ENCODE results near the gene PPM1H.

Gene PPM1H

DNA sequence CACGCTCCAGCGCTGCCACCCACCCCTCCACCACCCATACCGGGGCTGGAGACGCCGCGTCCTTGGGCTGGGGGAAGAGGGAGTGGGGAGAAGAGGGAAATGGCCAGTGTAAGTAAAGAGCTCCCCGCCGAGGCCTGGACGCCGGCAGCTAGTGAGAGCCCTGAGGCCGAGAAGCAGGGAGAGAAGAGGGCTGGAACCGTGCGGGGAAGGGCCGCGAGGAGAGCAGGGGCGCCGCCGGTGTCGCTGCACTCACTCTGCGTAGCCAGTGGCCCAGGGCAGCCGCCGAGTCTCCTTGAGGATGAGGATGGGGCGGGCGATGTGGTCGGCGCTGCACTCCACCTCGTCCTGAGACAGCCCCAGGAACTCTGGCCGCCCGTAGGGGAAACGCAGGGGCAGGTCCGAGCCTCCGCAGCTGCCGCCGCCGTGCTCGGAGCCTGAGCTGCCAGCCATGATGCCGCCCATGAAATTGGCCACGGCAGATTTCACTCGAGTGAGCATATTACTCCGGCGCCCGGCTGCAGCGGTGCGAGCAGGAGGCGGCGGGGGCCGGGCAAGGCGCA, 631 bp downstream of the PPM1H start (continued):
- peak; percentile 67 for TF ChIP-seq PATZ1 (tag by site-specific recombination; IDR thresholded peaks at IDR 0.05)
- TF ChIP-seq ZNF777 (tag by site-specific recombination; IDR thresholded peaks at IDR 0.05; ENCODE audit: borderline replicate concordance), result peak; percentile 56; the same call in 1 of the 2 replicates
- peak; percentile 55 for TF ChIP-seq ZBTB20 (tag by site-specific recombination; IDR thresholded peaks at IDR 0.05)
- TF ChIP-seq ZSCAN30 (tag by site-specific recombination; IDR thresholded peaks at IDR 0.05), result peak; percentile 13; the same call in 1 of the 2 replicates
- TF ChIP-seq MYNN (tag by site-specific recombination; IDR thresholded peaks at IDR 0.05; ENCODE audit: borderline replicate concordance), result no peak
- TF ChIP-seq REPIN1 (tag by site-specific recombination; IDR thresholded peaks at IDR 0.05; ENCODE audit: low read depth), result no peak
- TF ChIP-seq ZNF112 (tag by site-specific recombination; IDR thresholded peaks at IDR 0.05), result no peak
- TF ChIP-seq KLF7 (tag by site-specific recombination; IDR thresholded peaks at IDR 0.05; ENCODE audit: borderline replicate concordance), result no peak
- TF ChIP-seq, protein P1, sequence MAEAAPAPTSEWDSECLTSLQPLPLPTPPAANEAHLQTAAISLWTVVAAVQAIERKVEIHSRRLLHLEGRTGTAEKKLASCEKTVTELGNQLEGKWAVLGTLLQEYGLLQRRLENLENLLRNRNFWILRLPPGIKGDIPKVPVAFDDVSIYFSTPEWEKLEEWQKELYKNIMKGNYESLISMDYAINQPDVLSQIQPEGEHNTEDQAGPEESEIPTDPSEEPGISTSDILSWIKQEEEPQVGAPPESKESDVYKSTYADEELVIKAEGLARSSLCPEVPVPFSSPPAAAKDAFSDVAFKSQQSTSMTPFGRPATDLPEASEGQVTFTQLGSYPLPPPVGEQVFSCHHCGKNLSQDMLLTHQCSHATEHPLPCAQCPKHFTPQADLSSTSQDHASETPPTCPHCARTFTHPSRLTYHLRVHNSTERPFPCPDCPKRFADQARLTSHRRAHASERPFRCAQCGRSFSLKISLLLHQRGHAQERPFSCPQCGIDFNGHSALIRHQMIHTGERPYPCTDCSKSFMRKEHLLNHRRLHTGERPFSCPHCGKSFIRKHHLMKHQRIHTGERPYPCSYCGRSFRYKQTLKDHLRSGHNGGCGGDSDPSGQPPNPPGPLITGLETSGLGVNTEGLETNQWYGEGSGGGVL (tag by site-specific recombination; IDR thresholded peaks at IDR 0.05), result 0 out of 2 replicates have a peak, but pooled peaks have one; percentile 6
- TF ChIP-seq ZNF174 (tag by site-specific recombination; IDR thresholded peaks at IDR 0.05), result no peak
- no peak for TF ChIP-seq ZNF266 (tag by site-specific recombination; IDR thresholded peaks at IDR 0.05; ENCODE audit: low read depth)
- peak; percentile 25; the same call in 1 of the 2 replicates for TF ChIP-seq PRDM1 (tag by site-specific recombination; IDR thresholded peaks at IDR 0.05)
- 0 out of 2 replicates have a peak, but pooled peaks have one; percentile 53 for TF ChIP-seq ZFP37 (tag by site-specific recombination; IDR thresholded peaks at IDR 0.05)
- peak; percentile 57 for TF ChIP-seq ZNF2 (tag by site-specific recombination; IDR thresholded peaks at IDR 0.05)
- TF ChIP-seq KLF8 (tag by site-specific recombination; IDR thresholded peaks at IDR 0.05), result peak; percentile 45; the same call in 1 of the 2 replicates
- TF ChIP-seq GLI2 (tag by site-specific recombination; IDR thresholded peaks at IDR 0.05; ENCODE audit: borderline replicate concordance, low read depth), result no peak
- TF ChIP-seq ZNF791 (tag by site-specific recombination; IDR thresholded peaks at IDR 0.05), result no peak
- peak; percentile 48 for TF ChIP-seq ZNF600 (tag by site-specific recombination; IDR thresholded peaks at IDR 0.05)
- TF ChIP-seq ZNF133 (tag by site-specific recombination; IDR thresholded peaks at IDR 0.05), result no peak
- TF ChIP-seq ZNF76 (tag by site-specific recombination; IDR thresholded peaks at IDR 0.05; ENCODE audit: borderline replicate concordance, low read depth), result 0 out of 2 replicates have a peak, but pooled peaks have one; percentile 22
- peak; percentile 52; the same call in 1 of the 2 replicates for TF ChIP-seq GLIS2 (tag by site-specific recombination; IDR thresholded peaks at IDR 0.05)
- peak; percentile 40 for TF ChIP-seq ZNF335 (tag by site-specific recombination; conservative IDR thresholded peaks at IDR 0.05)
- TF ChIP-seq, protein P2, sequence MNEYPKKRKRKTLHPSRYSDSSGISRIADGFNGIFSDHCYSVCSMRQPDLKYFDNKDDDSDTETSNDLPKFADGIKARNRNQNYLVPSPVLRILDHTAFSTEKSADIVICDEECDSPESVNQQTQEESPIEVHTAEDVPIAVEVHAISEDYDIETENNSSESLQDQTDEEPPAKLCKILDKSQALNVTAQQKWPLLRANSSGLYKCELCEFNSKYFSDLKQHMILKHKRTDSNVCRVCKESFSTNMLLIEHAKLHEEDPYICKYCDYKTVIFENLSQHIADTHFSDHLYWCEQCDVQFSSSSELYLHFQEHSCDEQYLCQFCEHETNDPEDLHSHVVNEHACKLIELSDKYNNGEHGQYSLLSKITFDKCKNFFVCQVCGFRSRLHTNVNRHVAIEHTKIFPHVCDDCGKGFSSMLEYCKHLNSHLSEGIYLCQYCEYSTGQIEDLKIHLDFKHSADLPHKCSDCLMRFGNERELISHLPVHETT (tag by site-specific recombination; IDR thresholded peaks at IDR 0.05), result no peak
- no peak for TF ChIP-seq MEIS1 (CRISPR knock-in tag; IDR thresholded peaks at IDR 0.05; ENCODE audit: borderline replicate concordance)
- TF ChIP-seq ZNF341 (tag by site-specific recombination; IDR thresholded peaks at IDR 0.05; ENCODE audit: low read depth), result peak; percentile 91
- TF ChIP-seq ZNF560 (tag by site-specific recombination; IDR thresholded peaks at IDR 0.05; ENCODE audit: borderline replicate concordance), result no peak
- no peak for TF ChIP-seq KLF1 (tag by site-specific recombination; IDR thresholded peaks at IDR 0.05)
- no peak for TF ChIP-seq FEZF1 (tag by site-specific recombination; IDR thresholded peaks at IDR 0.05)
- TF ChIP-seq ZNF555 (tag by site-specific recombination; conservative IDR thresholded peaks at IDR 0.05), result no peak
- no peak for TF ChIP-seq ZNF221 (tag by site-specific recombination; IDR thresholded peaks at IDR 0.05; ENCODE audit: borderline replicate concordance)
- TF ChIP-seq, protein P3, sequence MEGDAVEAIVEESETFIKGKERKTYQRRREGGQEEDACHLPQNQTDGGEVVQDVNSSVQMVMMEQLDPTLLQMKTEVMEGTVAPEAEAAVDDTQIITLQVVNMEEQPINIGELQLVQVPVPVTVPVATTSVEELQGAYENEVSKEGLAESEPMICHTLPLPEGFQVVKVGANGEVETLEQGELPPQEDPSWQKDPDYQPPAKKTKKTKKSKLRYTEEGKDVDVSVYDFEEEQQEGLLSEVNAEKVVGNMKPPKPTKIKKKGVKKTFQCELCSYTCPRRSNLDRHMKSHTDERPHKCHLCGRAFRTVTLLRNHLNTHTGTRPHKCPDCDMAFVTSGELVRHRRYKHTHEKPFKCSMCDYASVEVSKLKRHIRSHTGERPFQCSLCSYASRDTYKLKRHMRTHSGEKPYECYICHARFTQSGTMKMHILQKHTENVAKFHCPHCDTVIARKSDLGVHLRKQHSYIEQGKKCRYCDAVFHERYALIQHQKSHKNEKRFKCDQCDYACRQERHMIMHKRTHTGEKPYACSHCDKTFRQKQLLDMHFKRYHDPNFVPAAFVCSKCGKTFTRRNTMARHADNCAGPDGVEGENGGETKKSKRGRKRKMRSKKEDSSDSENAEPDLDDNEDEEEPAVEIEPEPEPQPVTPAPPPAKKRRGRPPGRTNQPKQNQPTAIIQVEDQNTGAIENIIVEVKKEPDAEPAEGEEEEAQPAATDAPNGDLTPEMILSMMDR (tag by site-specific recombination; IDR thresholded peaks at IDR 0.05), result peak; percentile 96
- TF ChIP-seq MZF1 (tag by site-specific recombination; IDR thresholded peaks at IDR 0.05; ENCODE audit: borderline replicate concordance), result no peak
- TF ChIP-seq, protein P4, sequence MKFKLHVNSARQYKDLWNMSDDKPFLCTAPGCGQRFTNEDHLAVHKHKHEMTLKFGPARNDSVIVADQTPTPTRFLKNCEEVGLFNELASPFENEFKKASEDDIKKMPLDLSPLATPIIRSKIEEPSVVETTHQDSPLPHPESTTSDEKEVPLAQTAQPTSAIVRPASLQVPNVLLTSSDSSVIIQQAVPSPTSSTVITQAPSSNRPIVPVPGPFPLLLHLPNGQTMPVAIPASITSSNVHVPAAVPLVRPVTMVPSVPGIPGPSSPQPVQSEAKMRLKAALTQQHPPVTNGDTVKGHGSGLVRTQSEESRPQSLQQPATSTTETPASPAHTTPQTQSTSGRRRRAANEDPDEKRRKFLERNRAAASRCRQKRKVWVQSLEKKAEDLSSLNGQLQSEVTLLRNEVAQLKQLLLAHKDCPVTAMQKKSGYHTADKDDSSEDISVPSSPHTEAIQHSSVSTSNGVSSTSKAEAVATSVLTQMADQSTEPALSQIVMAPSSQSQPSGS (tag by site-specific recombination; IDR thresholded peaks at IDR 0.05; ENCODE audit: low read depth), result no peak
